ENCODE results near the gene ADD1. TPM values are rescaled to one million over a fixed set of nuclear protein-coding genes. Genes with fewer than 3 reads are reported as not detected.

Gene ADD1
- total and polyA plus RNA-seq, 4 donors = 98.3 to 351 (median 284) TPM

DNA sequence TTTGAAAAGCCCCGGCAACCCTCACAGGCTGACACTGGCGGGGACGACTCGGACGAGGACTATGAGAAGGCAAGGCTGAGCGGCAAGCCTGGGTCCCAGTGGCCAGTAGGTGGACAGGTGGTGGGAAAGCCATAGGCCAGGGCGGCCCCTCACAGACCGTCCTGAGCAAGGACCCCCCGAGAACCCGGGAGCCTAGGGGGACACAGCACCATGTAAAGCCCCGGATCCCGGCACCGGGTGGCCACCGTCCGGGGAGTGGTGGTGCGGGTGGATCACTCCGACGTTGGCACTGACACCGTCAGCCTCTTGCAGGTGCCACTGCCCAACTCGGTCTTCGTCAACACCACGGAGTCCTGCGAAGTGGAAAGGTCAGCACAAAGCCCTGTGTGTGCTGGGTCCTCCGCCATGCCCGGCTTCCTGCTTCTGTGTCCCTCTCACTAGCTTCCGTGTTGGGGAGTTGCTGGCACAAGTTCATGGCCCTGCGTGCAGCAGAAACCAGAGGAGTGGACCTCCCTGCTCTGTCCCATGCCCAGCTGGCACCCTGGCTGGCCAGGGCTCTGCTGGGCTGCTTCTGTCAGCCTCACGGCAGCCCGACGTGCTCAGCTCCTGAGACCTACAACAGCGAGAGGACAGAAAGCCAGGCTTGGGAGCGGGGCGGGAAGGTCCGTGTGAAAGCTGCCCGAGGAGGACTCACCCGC lies 11.9 kb upstream of the ADD1 start:
- intact Hi-C loops (cut with DNase I) = no loop called here
- H3K27ac ChIP-seq (ENCODE audit: low read depth in 1 of 2, low read length in 2 of 2) = no peak overlapping the region
- H3K36me3 ChIP-seq (ENCODE audit: control insufficient read depth in 1 of 2, insufficient read depth in 2 of 2, low read length in 1 of 2) = no peaks in the 10 kb centered on the region
- H3K27me3 ChIP-seq (ENCODE audit: control insufficient read depth in 1 of 2, insufficient read depth in 2 of 2, low read length in 1 of 2) = no peaks in the 10 kb centered on the region
- no peak for ATAC-seq (ENCODE audit: low FRiP score)
- WGBS, 2 donors = 93 to 95% methylated on average over 33 to 36 of the region's 36 CpGs
- DNase-seq = peak in 1 of 2 donors; percentile 43
- no peak overlapping the region for H3K4me3 ChIP-seq (ENCODE audit: low read length in 2 of 2)
- no peaks in the 10 kb centered on the region for H3K9me3 ChIP-seq (ENCODE audit: control insufficient read depth, low read length)
- H3K4me1 ChIP-seq (ENCODE audit: control insufficient read depth in 1 of 2, insufficient read depth in 2 of 2, low read length in 2 of 2) = no peaks in the 10 kb centered on the region

DNA sequence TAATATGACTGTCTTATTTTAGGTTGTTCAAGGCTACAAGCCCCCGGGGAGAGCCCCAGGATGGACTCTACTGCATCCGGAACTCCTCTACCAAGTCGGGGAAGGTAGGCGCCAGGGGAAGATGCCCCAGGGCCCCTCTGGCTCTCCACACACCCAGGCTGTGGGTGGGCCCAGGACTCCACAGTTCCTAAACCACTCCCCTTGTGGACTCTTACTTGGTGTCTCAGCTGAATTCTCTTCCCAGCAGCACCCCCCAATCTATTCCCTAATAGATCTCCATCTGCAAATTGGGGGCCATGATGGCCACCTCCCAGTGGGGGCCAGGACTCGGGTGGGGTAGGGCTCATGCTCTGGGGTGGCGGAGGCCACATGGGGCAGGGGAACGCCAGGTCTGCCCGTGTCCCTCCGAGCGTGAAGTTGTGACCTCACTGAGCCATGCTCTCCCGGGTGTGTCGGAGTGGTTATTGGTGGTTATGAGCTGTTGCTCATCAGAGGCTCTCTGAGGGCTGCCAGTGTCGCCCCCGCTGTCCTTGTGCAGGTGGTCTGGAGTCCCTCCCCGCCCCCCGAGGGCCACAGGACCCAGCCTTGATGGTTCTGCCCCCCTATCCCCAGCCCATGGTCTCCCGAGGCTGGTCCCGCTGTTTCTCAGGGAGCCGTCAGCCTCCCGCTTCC lies 11.2 kb upstream of the ADD1 start:
- Histone ChIP-seq H3K9me3 (ENCODE audit: control insufficient read depth, low read length) (no peaks in the 10 kb centered on the region), H3K36me3 (ENCODE audit: control insufficient read depth in 1 of 2, insufficient read depth in 2 of 2, low read length in 1 of 2) (no peaks in the 10 kb centered on the region), H3K4me3 (ENCODE audit: low read length in 2 of 2) (no peak overlapping the region), H3K27ac (ENCODE audit: low read depth in 1 of 2, low read length in 2 of 2) (no peak overlapping the region), H3K4me1 (ENCODE audit: control insufficient read depth in 1 of 2, insufficient read depth in 2 of 2, low read length in 2 of 2) (no peaks in the 10 kb centered on the region), H3K27me3 (ENCODE audit: control insufficient read depth in 1 of 2, insufficient read depth in 2 of 2, low read length in 1 of 2) (no peaks in the 10 kb centered on the region)
- intact Hi-C loops (cut with DNase I) = no loop called here
- DNase-seq (peak in 1 of 2 donors; percentile 42), ATAC-seq (ENCODE audit: low FRiP score) (no peak)
- 94 to 95% methylated on average over 20 of the region's 20 CpGs for WGBS, 2 donors

GRCh38 chr4:2832981-2833670 lies 10.5 kb upstream of the ADD1 start:
- WGBS, 2 donors = 91 to 93% methylated on average over 18 to 19 of the region's 19 CpGs
- no peak overlapping the region for H3K27ac ChIP-seq (ENCODE audit: low read depth in 1 of 2, low read length in 2 of 2)
- DNase-seq = peak in 1 of 2 donors; percentile 68
- intact Hi-C loops (cut with DNase I) = no loop called here
- H3K27me3 ChIP-seq (ENCODE audit: control insufficient read depth in 1 of 2, insufficient read depth in 2 of 2, low read length in 1 of 2) = no peaks in the 10 kb centered on the region
- H3K9me3 ChIP-seq (ENCODE audit: control insufficient read depth, low read length) = no peaks in the 10 kb centered on the region
- H3K4me3 ChIP-seq (ENCODE audit: low read length in 2 of 2) = no peak overlapping the region
- ATAC-seq (ENCODE audit: low FRiP score) = no peak
- no peaks in the 10 kb centered on the region for H3K4me1 ChIP-seq (ENCODE audit: control insufficient read depth in 1 of 2, insufficient read depth in 2 of 2, low read length in 2 of 2)
- no peaks in the 10 kb centered on the region for H3K36me3 ChIP-seq (ENCODE audit: control insufficient read depth in 1 of 2, insufficient read depth in 2 of 2, low read length in 1 of 2)

DNA sequence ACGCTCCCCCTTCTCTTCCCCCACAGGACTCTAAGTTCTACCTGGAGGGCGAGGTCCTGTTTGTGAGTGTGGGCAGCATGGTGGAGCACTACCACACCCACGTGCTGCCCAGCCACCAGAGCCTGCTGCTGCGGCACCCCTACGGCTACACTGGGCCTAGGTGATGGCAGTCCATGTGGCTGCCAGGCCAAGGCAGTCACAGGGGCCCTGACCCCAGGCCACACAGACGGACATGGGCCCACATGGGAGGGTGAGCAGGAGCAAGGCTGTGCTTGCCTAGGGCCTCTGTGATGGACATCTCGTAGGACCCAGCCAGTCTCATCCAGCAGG lies 10.0 kb upstream of the ADD1 start:
- no peak overlapping the region for H3K4me3 ChIP-seq (ENCODE audit: low read length in 2 of 2)
- H3K4me1 ChIP-seq (ENCODE audit: control insufficient read depth in 1 of 2, insufficient read depth in 2 of 2, low read length in 2 of 2) = no peaks in the 10 kb centered on the region
- no peaks in the 10 kb centered on the region for H3K27me3 ChIP-seq (ENCODE audit: control insufficient read depth in 1 of 2, insufficient read depth in 2 of 2, low read length in 1 of 2)
- intact Hi-C loops (cut with DNase I) = no loop called here
- ATAC-seq (ENCODE audit: low FRiP score) (no peak), DNase-seq (peak in 1 of 2 donors; percentile 61)
- H3K9me3 ChIP-seq (ENCODE audit: control insufficient read depth, low read length) = no peaks in the 10 kb centered on the region
- H3K27ac ChIP-seq (ENCODE audit: low read depth in 1 of 2, low read length in 2 of 2) = no peak overlapping the region
- WGBS, 2 donors = 92 to 95% methylated on average over 6 to 7 of the region's 7 CpGs
- no peaks in the 10 kb centered on the region for H3K36me3 ChIP-seq (ENCODE audit: control insufficient read depth in 1 of 2, insufficient read depth in 2 of 2, low read length in 1 of 2)

GRCh38 chr4:2834001-2834921 lies 9.4 kb upstream of the ADD1 start:
- 86 to 90% methylated on average over 13 of the region's 13 CpGs for WGBS, 2 donors
- H3K27ac ChIP-seq (ENCODE audit: low read depth in 1 of 2, low read length in 2 of 2) = no peak overlapping the region
- intact Hi-C loops (cut with DNase I) = no loop called here
- H3K4me1 ChIP-seq (ENCODE audit: control insufficient read depth in 1 of 2, insufficient read depth in 2 of 2, low read length in 2 of 2) = no peaks in the 10 kb centered on the region
- no peaks in the 10 kb centered on the region for H3K9me3 ChIP-seq (ENCODE audit: control insufficient read depth, low read length)
- peak in 1 of 2 donors; percentile 57 for DNase-seq
- no peak overlapping the region for H3K4me3 ChIP-seq (ENCODE audit: low read length in 2 of 2)
- no peak for ATAC-seq (ENCODE audit: low FRiP score)
- no peaks in the 10 kb centered on the region for H3K27me3 ChIP-seq (ENCODE audit: control insufficient read depth in 1 of 2, insufficient read depth in 2 of 2, low read length in 1 of 2)
- no peaks in the 10 kb centered on the region for H3K36me3 ChIP-seq (ENCODE audit: control insufficient read depth in 1 of 2, insufficient read depth in 2 of 2, low read length in 1 of 2)

DNA sequence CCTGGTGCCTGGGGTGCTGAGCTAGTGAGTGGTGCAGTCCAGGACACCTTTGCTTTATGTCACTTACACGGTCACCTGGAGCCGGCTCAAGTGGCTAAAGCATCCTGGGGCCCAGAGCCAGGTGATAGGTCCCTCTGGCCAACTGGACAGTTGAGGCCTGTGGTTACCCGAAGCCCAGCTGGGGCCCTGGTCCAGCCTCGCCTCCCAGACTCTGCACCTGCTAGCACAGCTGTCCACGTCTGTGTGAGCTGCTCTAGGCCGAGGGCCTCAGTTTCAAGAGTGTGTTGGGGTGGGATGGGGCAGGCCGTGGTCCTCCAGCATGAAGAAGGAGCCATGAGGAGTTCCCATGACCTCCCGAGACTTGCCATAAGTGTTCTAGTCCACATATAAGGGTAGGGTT lies 7.7 kb upstream of the ADD1 start:
- peak; percentile 46 to 50 for DNase-seq
- no peaks in the 10 kb centered on the region for H3K9me3 ChIP-seq (ENCODE audit: control insufficient read depth, low read length)
- intact Hi-C loops (cut with DNase I) = no loop called here
- WGBS, 2 donors = 95 to 98% methylated on average over 8 of the region's 8 CpGs
- no peak overlapping the region for H3K27ac ChIP-seq (ENCODE audit: low read depth in 1 of 2, low read length in 2 of 2)
- no peaks in the 10 kb centered on the region for H3K36me3 ChIP-seq (ENCODE audit: control insufficient read depth in 1 of 2, insufficient read depth in 2 of 2, low read length in 1 of 2)
- no peaks in the 10 kb centered on the region for H3K4me1 ChIP-seq (ENCODE audit: control insufficient read depth in 1 of 2, insufficient read depth in 2 of 2, low read length in 2 of 2)
- no peak for ATAC-seq (ENCODE audit: low FRiP score)
- H3K4me3 ChIP-seq (ENCODE audit: low read length in 2 of 2) = no peak overlapping the region
- H3K27me3 ChIP-seq (ENCODE audit: control insufficient read depth in 1 of 2, insufficient read depth in 2 of 2, low read length in 1 of 2) = no peaks in the 10 kb centered on the region

DNA sequence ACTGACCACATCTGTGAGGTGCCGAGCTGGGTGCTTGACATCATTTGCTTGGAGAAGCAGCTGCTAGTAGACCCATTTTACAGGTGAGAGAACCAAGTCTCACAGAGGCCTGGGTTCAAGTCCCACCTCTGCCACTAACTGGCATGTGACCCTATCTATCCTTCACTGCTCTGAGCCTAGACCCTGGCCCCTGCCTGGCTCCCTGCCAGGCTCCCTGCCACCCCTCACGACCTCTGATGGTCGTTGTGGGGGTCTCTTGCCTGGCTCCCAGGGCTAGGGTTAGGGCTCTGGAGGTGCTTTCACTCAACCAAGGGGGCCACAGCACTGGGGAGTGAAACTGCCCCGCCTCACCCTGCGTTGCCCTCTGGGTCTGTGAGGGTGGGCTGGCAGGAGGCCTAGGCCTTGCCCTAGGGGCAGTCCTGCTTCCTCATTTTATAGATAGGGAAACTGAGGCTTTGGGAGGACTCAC lies 7.2 kb upstream of the ADD1 start:
- H3K27me3 ChIP-seq (ENCODE audit: control insufficient read depth in 1 of 2, insufficient read depth in 2 of 2, low read length in 1 of 2) = no peaks in the 10 kb centered on the region
- no peaks in the 10 kb centered on the region for H3K4me1 ChIP-seq (ENCODE audit: control insufficient read depth in 1 of 2, insufficient read depth in 2 of 2, low read length in 2 of 2)
- intact Hi-C loops (cut with DNase I) = no loop called here
- WGBS, 2 donors = 80 to 86% methylated on average over 5 of the region's 5 CpGs
- H3K27ac ChIP-seq (ENCODE audit: low read depth in 1 of 2, low read length in 2 of 2) = no peak overlapping the region
- no peaks in the 10 kb centered on the region for H3K9me3 ChIP-seq (ENCODE audit: control insufficient read depth, low read length)
- no peak overlapping the region for H3K4me3 ChIP-seq (ENCODE audit: low read length in 2 of 2)
- peak in 1 of 2 donors; percentile 61 for DNase-seq
- ATAC-seq (ENCODE audit: low FRiP score) = no peak
- no peaks in the 10 kb centered on the region for H3K36me3 ChIP-seq (ENCODE audit: control insufficient read depth in 1 of 2, insufficient read depth in 2 of 2, low read length in 1 of 2)

DNA sequence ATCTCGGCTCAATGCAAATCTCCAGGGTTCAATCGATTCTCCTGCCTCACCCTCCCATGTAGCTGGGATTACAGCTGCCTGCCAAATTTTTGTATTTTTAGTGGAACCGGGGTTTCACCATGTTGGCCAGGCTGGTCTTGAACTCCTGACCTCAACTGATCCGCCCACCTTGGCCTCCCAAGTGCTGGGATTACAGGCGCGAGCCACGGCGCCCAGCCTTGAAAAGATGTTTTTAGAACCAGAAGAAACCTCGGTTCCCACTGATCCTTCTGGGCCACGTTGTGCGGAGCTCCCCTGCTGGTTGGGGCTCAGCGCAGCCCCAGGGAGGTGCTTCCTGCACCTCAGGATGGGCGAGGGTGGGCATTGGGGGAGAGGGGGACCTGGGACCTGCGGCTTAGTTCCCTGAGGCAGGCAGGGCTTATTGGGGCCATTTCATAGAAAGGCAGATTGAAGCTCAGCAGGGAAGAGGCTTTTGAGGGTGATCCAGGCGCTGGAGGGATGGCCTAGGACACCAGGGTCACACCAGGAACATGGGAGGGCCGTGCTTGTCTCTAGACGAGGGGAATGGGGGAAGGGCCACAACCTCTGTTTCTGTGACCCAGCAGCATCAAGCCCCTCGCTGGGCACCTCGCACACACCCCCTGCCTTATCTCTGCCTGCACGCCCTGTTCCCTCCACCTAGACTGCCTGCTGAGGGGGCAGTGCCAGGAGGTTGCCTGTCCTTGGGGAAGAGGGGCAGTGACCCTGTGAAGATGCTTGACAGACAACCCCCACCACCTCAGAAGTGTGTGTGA lies 6.3 kb upstream of the ADD1 start:
- H3K27ac ChIP-seq (ENCODE audit: low read depth in 1 of 2, low read length in 2 of 2) = peak overlapping the region in 1 of 2 donors; percentile 39
- H3K9me3 ChIP-seq (ENCODE audit: control insufficient read depth, low read length) = no peaks in the 10 kb centered on the region
- DNase-seq = peak; percentile 59 to 72
- no peaks in the 10 kb centered on the region for H3K4me1 ChIP-seq (ENCODE audit: control insufficient read depth in 1 of 2, insufficient read depth in 2 of 2, low read length in 2 of 2)
- no peaks in the 10 kb centered on the region for H3K36me3 ChIP-seq (ENCODE audit: control insufficient read depth in 1 of 2, insufficient read depth in 2 of 2, low read length in 1 of 2)
- H3K4me3 ChIP-seq (ENCODE audit: low read length in 2 of 2) = no peak overlapping the region
- peak; percentile 29 for ATAC-seq (ENCODE audit: low FRiP score)
- intact Hi-C loops (cut with DNase I) = no loop called here
- H3K27me3 ChIP-seq (ENCODE audit: control insufficient read depth in 1 of 2, insufficient read depth in 2 of 2, low read length in 1 of 2) = no peaks in the 10 kb centered on the region
- 40 to 48% methylated on average over 20 of the region's 20 CpGs for WGBS, 2 donors

All from aorta (tissue), 5 donors.